ENCODE results near the gene ALPG.
"Not testable (repeated sequence)": the region's sequence is repeated elsewhere in the genome, so short reads cannot be mapped to it uniquely, and the experiment has no call there.

Gene ALPG

DNA sequence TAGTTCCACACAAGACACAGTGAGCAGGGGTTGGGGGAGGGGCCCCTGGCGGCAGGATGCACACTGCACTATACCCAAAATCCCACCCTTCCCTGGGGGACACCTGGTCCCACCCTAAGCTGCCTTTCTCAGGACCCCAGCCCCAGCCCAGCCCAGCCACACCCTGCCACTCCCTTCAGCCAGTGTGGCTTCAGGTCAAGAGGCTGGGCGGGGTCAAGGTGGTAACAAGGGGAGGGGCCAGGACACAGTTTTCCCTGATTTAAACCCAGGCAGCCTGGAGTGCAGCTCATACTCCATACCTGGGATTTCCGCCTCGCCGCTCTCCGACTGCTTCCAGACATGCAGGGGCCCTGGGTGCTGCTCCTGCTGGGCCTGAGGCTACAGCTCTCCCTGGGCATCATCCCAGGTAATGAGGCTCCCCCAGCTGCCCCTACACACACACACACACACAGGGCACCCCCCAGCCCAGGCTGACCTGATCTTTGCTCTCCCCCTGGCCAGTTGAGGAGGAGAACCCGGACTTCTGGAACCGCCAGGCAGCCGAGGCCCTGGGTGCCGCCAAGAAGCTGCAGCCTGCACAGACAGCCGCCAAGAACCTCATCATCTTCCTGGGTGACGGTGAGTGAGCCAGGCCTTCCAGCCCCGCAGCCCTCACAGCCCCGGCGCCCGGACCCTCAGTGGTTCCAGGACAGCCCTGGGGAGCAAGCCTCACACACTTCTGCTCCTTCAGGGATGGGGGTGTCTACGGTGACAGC lies at the start of gene ALPG:
Gene ALPG, plus strand, starts transcription at position 289 of the 755 bp plus-strand sequence. Its CDS starts 51 bp downstream, at position 340.
- no peak for DNase-seq

DNA sequence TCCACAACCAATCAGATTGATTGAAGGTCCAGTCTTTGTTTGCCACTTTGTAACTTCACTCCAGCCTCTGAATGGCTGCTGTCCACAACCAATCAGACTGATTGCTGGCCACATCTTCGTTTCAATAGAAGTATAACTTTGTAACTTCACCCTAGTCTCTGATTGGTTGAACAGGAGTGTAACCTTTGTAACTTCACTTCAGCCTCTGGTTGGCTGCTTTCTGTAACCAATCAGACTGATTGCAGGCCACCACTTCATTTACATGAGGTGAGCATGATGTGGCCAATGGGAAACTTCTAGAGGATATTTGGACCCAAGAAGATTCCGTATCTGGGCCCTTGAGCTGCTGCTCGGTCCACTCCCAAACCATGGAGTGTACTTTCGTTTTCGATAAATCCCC lies 45.0 kb upstream of the ALPG start:
- no peak for DNase-seq

DNA sequence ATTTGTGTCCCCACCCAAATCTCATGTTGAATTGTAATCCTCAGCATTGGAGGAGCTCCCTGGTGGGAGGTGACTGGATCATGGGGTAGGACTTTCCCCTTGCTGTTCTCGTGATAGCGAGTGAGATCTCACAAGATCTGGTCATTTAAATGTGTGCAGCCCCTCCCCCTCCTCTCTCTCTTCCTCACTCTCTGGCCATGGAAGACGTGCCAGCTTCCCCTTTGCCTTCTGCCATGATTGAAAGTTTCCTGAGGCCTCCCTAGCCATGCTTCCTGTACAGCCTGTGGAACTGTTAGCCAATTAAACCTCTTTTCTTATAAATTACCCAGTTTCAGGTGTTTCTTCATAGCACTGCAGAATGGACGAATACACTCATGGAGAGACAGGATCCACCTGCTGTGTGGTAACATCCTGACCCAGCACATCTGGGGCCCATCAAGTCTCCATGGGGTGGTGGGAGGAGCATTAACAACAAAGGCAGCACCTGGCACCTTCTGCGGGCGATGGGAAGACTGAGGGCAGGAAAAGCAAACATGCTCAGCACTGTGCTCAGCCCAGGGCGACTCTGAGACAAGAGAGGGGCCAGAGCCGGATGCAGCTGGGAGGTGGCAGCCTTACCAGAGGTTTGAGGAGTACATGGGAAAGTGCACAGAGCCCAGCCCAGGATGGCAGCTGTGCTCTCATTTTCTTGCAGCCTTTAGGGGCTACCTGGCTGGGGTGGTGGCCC lies 44.3 kb upstream of the ALPG start:
- DNase-seq = no peak

DNA sequence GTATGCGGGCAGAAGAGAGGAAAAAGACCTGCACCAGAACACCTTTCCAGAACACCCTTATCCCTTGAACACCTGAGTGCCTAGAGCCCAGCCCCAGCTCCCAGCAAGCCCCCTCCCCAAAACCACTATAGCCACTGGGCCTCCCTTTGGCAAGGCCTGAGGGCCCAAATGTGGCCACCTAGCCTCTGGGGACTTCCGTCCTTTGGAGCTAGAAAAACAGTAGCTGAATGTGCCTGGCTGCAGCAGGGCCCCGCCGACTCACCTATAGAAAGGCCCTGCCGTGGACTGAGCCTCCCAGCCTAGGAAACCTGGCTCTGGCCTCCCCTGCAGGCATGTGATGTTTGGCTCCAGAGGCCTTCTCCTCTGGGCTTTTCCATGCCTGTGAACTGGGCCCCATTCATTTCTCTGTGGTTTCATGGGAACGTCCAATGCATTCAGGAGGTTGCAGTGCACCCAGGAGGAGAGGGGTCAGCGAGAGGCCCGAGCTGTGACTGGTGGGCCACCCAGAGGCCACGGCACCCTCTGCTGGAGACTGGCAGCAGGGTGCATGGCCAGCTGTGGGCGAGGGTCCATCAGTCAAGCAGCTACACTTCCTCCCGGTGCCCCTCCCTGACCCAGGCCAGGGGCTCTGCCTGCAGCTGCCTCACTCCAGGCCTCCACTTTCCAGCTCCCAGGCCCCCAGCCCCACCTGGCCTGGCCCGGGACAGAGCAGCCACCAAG lies 43.4 kb upstream of the ALPG start:
- not testable (repeated sequence) for DNase-seq

DNA sequence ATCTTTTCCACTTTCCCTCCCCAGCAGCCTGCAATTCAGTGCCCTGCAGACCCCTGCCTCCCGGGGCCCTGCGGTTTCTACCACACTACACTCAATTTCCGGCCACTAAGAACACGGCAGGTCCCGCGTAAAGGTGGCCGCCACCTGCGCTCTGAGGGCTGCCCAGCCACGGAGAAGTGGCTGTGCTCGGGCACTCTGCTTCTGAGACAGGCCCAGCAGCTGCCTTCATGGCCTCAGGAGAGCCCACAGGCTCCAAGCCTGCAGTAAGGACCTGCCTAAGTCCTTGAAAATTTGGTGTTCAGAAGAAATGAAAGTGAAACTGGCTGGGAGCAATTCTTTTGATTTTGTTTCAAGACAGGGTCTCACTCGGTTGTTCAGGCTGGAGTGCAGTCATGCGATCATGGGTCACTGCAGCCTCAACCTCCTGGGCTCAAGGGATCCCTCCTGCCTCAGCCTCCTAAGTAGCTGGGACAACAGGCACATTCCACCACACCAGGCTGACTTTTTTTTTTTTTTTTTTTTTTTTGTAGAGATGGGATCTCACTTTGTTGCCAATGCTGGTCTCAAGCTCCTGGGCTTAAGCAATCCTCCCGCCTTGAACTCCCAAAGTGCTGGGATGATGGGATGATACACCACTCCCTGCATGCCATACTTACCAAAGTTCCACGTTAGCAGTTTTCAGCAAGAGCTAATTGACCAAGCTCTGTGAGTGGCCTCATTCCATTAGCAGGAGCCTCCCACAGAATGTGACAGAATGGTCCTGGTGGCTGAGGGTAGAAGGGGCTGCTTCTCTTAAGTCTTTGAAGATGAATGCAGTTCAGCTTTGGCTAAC lies 42.6 kb upstream of the ALPG start:
- peak; percentile 20 for DNase-seq

DNA sequence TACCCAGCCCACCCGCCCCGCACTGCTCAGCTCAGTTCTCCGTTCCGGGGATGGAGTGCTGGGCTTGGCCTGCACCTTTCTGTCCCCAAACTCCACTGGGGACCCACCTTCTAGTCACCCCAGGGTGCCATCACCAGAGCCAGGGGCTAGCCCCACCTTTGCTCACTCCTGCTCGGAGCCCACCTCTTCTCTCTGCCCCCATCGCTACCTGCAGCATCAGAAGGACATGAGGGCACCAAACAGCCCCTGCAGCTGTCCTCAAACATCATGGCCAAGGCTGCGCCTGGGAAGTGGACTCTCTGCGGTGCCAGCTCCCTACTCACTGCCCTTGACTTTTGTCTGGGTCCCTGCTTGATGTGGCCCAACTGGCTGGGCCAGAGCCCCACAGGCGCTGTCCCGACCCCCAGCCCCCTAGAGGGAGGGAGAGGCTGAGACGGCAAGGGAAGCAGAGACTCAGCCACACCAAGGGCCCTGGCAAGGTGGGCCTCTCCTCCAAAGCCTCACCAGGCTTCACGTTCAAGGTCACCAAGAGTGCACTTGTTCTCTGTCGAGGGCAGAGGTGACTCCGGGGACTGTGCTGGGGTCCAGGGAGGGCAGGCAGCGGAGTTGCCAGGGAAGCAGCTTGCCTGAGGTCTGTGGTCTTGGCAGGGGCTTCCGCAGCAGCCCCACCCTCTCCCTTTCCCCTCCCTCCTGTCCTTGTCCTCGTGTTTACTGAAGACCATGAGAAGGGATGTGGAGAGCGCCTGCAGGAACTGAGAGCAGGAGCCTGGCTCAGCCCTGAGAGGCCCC lies 41.6 kb upstream of the ALPG start:
- not testable (repeated sequence) for DNase-seq

DNA sequence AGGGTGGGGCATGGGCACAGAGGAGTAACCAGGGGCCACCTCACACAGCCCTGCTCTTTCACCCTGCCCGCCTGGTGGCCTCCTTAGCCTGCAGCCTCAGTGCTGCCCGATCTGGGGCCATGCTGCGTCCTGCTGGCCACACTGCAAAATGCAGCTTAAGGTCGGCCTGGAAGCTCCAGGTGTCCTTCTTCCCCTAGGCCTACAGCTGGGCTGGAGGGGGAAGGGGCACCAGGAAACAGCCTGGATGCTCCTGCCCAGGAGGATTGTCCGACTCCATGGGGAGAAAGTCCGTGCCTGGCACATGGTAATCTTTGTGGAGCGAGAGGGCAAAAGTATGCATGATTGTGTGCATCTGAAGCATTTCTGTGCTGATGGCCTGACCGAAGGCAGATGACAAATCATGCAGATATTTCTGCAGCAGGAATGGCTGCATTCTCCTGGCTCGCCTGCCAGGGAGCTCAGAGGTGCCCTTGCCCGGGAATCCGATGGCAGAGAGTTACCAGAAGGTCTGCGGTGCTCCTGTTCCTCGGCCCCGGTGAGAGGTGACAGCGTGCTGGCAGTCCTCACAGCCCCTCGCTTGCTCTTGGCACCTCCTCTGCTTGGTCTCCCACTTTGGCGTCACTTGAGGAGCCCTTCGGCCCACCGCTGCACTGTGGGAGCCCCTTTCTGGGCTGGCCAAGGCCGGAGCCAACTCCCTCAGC lies 40.9 kb upstream of the ALPG start:
- DNase-seq = no peak

DNA sequence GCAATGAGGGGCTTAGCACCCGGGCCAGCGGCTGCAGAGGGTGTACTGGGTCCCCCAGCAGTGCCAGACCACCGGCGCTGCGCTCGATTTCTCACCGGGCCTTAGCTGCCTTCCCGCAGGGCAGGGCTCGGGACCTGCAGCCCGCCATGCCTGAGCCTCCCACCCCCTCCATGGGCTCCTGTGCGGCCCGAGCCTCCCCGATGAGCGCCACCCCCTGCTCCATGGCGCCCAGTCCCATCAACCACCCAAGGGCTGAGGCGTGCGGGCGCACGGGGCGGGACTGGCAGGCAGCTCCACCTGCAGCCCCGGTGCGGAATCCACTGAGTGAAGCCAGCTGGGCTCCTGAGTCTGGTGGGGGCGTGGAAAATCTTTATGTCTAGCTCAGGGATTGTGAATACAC lies 40.2 kb upstream of the ALPG start:
- not testable (repeated sequence) for DNase-seq

DNA sequence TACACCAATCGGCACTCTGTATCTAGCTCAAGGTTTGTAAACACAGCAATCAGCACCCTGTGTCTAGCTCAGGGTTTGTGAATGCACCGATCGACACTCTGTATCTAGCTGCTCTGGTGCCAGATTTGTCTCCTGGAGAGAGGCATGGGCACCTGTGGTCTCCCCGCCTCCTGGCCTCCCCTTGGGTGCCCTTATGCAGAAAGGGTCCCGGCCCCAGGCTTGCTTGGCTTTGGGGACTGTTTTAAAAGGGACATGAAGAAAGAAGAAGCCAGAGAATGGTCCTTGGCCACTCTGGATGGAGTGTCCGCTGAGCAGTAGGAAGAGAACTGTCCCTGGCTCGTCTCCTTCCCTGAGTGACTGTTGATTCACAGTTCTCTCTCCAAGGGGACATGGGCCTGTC lies 39.6 kb upstream of the ALPG start:
- DNase-seq = no peak

DNA sequence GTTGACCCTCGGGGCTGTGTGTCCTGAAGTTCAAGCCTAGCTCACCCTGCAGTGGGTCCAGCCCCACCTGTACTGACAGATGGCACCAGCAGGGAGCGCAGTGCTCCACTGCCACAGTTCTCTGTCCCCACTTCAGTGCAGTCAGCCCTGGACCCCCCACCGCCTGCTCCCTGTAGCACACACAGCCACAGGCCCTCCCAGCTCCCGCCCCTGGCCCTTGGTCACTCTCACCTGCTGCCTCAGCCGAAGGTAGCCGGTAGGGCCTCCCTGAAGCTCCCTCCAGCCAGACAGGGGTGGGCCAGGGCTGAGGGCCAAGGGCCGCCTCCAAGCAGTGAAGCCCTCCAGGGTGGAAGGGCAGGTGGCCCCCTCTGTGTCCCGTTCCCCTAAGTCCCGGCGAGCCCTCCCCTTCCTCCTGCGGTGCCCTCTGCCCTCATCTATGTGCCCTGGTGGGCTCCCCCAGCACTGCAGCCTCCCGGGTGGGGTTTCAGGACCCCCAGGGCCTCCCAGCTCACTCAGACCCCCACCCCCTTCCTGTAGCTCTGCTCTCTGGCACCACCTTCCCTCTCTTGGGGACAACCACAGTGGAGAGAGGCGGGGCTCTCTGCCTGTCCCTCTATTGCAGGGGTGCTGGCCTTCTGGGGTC lies 38.9 kb upstream of the ALPG start:
- DNase-seq = no peak

DNA sequence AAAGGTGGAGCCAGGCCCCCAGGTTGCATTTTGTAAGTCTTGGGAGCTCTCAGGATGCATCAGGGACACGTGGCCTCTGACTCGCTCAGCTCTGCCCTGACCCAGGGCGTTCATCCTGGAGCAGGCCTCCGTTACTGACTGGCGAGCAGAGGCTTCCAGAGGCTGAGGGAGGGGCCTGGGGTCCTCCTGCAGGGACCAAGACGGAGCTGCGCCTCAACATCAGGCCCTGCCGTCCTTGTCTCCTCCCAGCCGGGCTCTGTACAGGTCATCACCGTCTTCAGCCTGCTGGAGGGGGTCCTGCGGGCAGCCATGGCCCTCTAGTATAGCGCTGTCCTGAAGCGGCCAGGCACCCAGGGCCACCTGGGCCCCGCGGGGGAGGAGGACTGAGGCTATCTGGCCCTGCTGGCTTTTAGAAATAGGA lies 38.3 kb upstream of the ALPG start:
- DNase-seq = no peak

DNA sequence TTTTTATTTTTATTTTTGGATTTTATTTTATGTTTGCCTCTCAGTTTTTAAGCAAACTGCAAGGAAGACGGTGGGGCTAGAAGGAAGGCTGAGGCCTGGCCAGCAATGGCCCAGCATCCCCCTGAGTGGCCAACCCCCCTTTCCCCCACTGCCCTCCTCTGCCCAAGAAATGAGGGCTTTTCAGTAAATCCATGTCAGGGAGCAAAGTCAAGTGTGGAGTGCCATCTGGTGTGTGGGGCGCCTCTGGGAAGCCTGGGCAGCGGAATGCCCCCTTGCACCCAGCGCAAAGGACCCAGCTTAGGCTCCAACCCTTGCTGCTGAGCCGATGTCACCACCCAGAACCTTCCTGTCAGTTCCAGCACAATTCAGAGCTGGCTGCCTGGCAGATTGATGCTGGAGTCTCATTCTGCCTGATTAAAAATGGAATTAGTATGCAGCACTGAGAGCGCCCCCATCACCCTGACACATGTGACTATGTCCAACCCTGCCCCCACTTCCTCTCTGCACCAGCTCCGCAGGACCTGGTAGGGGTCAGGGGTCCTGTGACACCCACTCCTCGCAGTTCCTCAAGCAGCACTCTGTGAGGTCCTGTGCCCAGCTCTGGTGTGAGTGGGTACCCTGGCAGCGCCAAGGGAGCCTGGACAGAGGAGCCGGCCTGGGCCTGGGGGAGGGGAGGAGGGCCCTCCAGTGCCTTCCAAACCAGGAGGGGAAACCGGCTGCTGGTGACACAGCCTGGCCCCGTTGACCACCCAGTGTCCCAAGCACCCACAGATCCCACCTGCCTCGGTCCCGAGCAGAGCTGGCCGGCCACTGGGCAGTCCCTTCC lies 37.3 kb upstream of the ALPG start:
- no peak for DNase-seq

DNA sequence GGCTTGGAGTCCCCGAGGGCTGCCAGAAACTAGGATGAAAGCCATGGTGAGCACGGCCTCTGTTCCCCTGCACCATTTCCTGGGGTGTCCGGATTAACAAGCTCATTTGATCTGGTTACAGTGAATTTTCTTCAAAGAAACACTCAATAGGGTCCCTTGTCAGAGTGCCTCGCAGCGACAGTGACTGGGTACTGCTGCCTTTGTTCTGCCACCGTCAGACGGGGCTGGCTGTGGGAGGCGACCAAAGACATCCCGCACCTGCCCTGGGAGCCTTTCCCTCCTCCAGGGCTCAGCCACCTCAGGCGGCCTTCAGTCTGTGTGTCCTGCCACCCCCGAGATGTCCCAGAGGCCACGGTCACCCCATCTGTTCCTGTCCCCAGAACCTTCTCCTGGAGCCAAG lies 36.6 kb upstream of the ALPG start:
- not testable (repeated sequence) for DNase-seq

DNA sequence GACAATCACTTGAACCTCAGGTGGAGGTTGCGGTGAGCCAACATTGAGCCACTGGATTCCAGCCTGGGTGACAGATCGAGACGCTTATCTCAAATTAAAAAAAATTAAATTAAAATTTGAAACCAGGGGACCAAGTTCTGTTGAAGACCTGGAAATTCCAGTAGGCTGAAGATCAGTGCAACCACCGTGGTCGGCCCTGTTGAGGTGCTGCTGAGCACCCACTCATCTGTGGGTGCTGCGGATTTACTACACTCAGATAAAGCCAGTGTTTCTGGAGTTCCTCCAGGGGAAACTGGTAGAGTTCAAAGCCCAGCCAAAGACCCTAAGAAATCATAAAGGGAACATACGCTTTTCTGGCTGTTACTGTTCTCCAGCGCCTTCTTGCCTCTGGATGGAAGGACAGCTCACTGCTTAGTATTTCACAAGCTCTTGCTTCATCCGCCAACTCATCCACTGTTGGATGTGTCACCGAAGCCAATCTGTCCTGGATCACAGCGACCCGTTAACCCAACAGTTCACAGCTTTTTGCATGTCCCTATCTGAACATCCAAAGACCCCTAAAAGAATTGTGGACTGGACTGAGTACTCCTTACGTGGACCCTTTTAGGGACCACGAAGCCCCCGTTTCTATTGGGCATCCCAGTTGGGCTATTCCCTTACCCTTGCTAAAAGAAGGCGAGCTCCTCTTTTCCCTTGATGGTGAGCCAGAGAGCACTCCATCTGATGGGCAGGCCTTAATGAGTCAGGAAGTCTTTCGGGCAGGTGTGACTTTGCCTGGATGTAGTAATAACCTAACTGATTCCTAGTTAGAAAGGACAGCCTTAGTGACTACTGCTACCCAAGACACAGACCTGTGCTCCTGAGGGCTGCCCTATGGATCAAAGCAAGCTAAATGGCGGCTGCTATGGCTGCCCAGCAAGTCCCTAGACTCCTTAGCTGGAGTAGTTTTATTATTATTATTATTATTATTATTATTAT lies 34.1 kb upstream of the ALPG start:
- no peak for DNase-seq

DNA sequence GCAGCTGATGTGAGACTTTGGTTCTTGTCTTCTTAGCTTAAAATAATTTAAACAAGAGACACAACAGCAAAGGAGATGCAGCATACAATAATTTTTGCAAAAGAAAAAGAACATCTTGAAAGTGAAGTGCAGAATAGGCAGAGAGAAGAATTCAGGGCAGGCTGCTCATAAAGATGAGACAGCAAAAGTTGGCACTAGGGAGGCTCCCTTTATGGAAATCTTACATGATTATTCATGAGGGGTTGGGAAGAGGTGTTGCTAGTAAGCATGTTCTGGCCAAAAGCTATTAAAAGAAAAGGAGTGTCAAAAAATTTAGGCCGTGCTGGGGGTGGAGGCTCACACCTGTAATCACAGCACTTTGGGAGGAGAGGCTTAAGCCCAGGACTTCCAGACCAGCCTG lies 32.3 kb upstream of the ALPG start:
- DNase-seq = no peak

DNA sequence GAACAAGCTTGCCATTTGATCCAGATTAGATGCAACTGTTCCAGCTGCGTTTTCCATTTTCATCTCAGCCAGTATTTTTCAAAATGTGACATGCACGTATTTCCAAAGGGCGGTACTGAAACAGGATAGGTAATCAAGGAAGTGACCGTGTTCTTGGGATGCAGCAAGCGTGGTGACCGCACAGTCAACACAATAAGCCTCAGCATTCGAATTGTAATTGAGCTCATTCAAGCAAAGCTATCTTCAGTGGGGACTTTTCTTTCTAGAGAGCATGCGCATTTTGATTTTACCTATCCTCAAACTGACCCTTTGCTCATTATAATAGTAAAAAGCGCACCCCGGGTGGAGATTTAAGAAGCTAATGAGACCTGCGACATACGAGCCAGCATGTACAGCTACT lies 31.5 kb upstream of the ALPG start:
- DNase-seq = no peak

DNA sequence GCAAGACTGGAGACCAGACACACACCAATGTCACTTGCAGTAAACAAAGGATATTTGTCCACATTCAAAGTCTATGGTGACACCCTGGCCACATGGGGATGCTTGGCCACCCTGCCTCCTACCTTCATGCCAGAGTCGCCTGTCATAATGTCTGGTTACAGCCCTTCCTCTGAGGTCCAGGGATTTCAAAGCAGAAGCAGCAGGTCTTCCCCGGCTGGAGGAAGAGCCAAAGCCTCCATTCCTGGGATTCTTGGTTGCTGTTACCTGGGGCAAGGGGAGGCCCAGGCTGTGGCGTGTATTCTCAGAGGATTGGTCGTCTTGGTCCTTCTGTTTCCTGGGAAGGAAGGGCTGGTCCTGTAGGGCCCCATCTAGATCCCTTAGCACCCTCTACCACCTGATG lies 30.4 kb upstream of the ALPG start:
- no peak for DNase-seq

DNA sequence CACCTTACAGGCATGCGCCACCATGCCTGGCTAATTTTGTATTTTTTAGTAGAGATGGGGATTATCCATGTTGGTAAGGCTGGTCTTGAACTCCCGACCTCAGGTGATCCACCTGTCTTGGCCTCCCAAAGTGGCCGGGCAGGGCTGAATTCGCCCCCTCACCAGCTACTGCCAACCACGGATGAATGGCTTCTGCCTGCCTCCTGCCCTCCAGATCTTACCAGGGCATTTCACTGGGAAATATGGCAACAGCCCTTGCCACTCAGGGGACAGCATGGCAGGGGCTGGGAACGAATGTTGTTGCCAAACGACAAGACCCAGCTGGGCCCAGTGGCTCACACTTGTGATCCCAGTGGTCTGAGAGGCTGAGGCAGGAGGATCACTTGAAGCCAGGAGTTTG lies 29.9 kb upstream of the ALPG start:
- no peak for DNase-seq

DNA sequence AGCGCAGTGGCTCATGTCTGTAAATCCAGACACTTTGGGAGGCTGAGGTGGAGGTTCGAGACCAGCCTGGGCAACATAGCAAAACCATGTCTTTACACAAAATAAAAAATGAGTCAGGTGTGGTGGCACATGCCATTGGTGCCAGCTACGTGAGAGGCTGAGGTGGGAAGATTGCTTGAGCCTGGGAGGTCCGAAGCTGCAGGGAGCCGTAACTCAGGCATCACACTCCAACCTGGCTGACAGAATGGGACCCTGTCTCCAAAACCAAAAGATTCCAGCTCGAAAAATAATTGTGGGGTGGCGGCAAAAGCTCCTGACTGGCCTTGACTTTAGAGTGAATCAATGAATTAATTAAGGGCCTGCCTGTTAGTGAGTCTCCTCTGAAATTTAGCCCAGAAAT lies 29.3 kb upstream of the ALPG start:
- no peak for DNase-seq

Measured in CD4-positive, alpha-beta T cell treated with Interleukin-4 for 4 hours (primary cell).